Measurements from ENCODE around the gene BCO2. TPM values are rescaled to one million over a fixed set of nuclear protein-coding genes. Genes with fewer than 3 reads are reported as not detected.
A peak's percentile ranks its signal among the peaks of the same experiment; 100 is the strongest.

The BCO2 gene
- polyA plus RNA-seq, 1 experiment: 0.56 TPM

GRCh38 chr11:112213753-112214152, 38.4 kb downstream of the BCO2 start:
- Histone ChIP-seq H3K36me3 (ENCODE audit: control insufficient read depth, insufficient read depth, low read length) (no peaks in the 10 kb centered on the region), H3K27me3 (ENCODE audit: control insufficient read depth, insufficient read depth, low read length) (no peaks in the 10 kb centered on the region), H3K4me3 (ENCODE audit: low read depth, low read length) (no peak overlapping the region)
- DNase-seq (ENCODE audit: low read depth): no peak
- ChIA-PET POLR2A (no interaction called here), CTCF (interaction anchor here (1.2 to 20.9 kb wide), 3 partner anchors 49 to 100 kb away, joined by 3 to 560 read pairs (median 7); no protein-coding TSS in a partner anchor)
- TF ChIP-seq CTCF (IDR thresholded peaks at IDR 0.05; ENCODE audit: insufficient read depth, low read depth, low read length): no peak

GRCh38 chr11:112215621-112216020, 40.3 kb downstream of the BCO2 start:
- Histone ChIP-seq H3K4me3 (ENCODE audit: low read depth, low read length) (no peak overlapping the region), H3K27me3 (ENCODE audit: control insufficient read depth, insufficient read depth, low read length) (no peaks in the 10 kb centered on the region), H3K36me3 (ENCODE audit: control insufficient read depth, insufficient read depth, low read length) (no peaks in the 10 kb centered on the region)
- ChIA-PET CTCF (interaction anchor here (0.6 to 20.9 kb wide), 3 partner anchors 64 to 1089 kb away, joined by 4 to 560 read pairs (median 5); no protein-coding TSS in a partner anchor), POLR2A (no interaction called here)
- no peak for TF ChIP-seq CTCF (IDR thresholded peaks at IDR 0.05; ENCODE audit: insufficient read depth, low read depth, low read length)
- no peak for DNase-seq (ENCODE audit: low read depth)

- H3K36me3 ChIP-seq (ENCODE audit: control insufficient read depth, insufficient read depth, low read length): no peaks in the 10 kb centered on the region
- TF ChIP-seq CTCF (IDR thresholded peaks at IDR 0.05; ENCODE audit: insufficient read depth, low read depth, low read length): no peak
- DNase-seq (ENCODE audit: low read depth): peak; percentile 27
- H3K27me3 ChIP-seq (ENCODE audit: control insufficient read depth, insufficient read depth, low read length): no peaks in the 10 kb centered on the region
- POLR2A ChIA-PET: no interaction called here
- no peak overlapping the region for H3K4me3 ChIP-seq (ENCODE audit: low read depth, low read length)
- CTCF ChIA-PET: interaction anchor here (20.9 kb wide), 1 partner anchor 63 kb away, joined by 560 read pairs; no protein-coding TSS in a partner anchor
Measured at GRCh38 chr11:112216561-112217105, 41.3 kb downstream of the BCO2 start.

GRCh38 chr11:112219476-112220232, 44.3 kb downstream of the BCO2 start:
- no peak overlapping the region for H3K4me3 ChIP-seq (ENCODE audit: low read depth, low read length)
- CTCF ChIA-PET: interaction anchor here (0.6 to 20.9 kb wide), 15 partner anchors 10 to 772 kb away, joined by 3 to 560 read pairs (median 3); no protein-coding TSS in a partner anchor
- no peak for DNase-seq (ENCODE audit: low read depth)
- H3K27me3 ChIP-seq (ENCODE audit: control insufficient read depth, insufficient read depth, low read length): no peaks in the 10 kb centered on the region
- POLR2A ChIA-PET: no interaction called here
- TF ChIP-seq CTCF (IDR thresholded peaks at IDR 0.05; ENCODE audit: insufficient read depth, low read depth, low read length): peak; percentile 61
- H3K36me3 ChIP-seq (ENCODE audit: control insufficient read depth, insufficient read depth, low read length): no peaks in the 10 kb centered on the region

GRCh38 chr11:112221274-112221835, 46.0 kb downstream of the BCO2 start:
- no peak for TF ChIP-seq CTCF (IDR thresholded peaks at IDR 0.05; ENCODE audit: insufficient read depth, low read depth, low read length)
- ChIA-PET CTCF (interaction anchor here (0.7 to 20.9 kb wide), 9 partner anchors 14 to 1068 kb away, joined by 3 to 560 read pairs (median 3); partner anchors contain the start of gene BCO2), POLR2A (interaction anchor here (0.5 to 1.0 kb wide), 3 partner anchors 23 to 59 kb away, joined by 3 to 16 read pairs (median 7); no protein-coding TSS in a partner anchor)
- H3K27me3 ChIP-seq (ENCODE audit: control insufficient read depth, insufficient read depth, low read length): no peaks in the 10 kb centered on the region
- no peaks in the 10 kb centered on the region for H3K36me3 ChIP-seq (ENCODE audit: control insufficient read depth, insufficient read depth, low read length)
- DNase-seq (ENCODE audit: low read depth): no peak
- no peak overlapping the region for H3K4me3 ChIP-seq (ENCODE audit: low read depth, low read length)
